ENCODE data around the gene LPCAT1. TPM values are rescaled to one million over a fixed set of nuclear protein-coding genes. Genes with fewer than 3 reads are reported as not detected.

Gene LPCAT1
- total RNA-seq, 1 experiment from 2014 or later: 75.0 TPM

DNA sequence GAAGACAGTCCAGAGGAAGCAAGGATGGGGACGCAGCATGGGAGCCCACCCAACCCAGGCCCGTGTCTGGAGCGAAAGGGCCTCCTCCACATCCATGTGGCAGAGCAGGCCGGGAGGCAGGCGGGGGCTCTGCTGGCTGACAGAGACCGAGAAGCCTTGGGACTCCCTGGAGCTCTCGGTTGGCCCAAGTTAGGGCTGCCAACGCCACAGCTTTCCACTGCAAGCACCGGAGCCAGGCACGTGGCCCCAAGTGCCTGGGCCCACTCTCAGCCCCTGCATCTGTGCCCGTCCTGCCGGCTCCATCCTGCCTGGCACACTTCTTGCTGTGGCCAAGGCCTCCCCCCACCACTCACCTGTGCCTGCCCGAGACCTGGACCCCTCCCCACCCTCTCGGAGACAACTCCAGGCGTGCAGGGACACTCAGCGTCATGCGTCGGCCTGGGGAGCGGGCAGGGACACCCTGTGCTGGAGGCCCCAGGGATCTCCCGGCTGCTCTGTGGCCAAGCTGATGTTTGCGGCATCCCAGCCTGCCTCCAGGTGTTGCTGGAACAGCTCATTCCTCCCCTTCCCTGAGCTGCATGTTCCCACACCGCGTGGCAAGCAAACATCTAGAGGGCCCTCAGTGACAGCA lies 110.0 kb downstream of the LPCAT1 start:
- no TSS peak for BruUV-seq (replicated peaks)
- intact Hi-C loops (cut with micrococcal nuclease): no loop called here
- Histone ChIP-seq H3K9me2 (ENCODE audit: insufficient read depth) (no peaks in the 10 kb centered on the region), H3K27ac (ENCODE audit: low read depth, low read length) (no peak overlapping the region), H3K4me1 (ENCODE audit: control insufficient read depth in 1 of 2, insufficient read depth in 2 of 2, low read length in 2 of 2) (0 out of 4 replicates have a peak, but pooled peaks cover 0 to 2% of the 10 kb centered on the region in 2 experiments), H3K4me3 (replicated peaks in 1 of 2; ENCODE audit: low read depth in 1 of 2, low read length in 2 of 2) (no peak overlapping the region), H3K4me2 (ENCODE audit: low read length) (no peak overlapping the region), H3K9ac (ENCODE audit: low read length) (no peak overlapping the region), H3K27me3 (ENCODE audit: insufficient read depth, low read length) (no peaks in the 10 kb centered on the region), H2AFZ (ENCODE audit: low read depth, low read length, poor library complexity, severe bottlenecking) (no peak overlapping the region), H3K36me3 (ENCODE audit: control insufficient read depth in 1 of 2, insufficient read depth in 2 of 2, low read length in 2 of 2) (no peaks in the 10 kb centered on the region), H4K20me1 (ENCODE audit: insufficient read depth) (no peaks in the 10 kb centered on the region), H3K79me2 (ENCODE audit: insufficient read depth, low read length) (no peaks in the 10 kb centered on the region), H3K9me3 (ENCODE audit: control insufficient read depth in 1 of 2, insufficient read depth in 1 of 2, low read depth in 1 of 2, low read length in 2 of 2) (no peaks in the 10 kb centered on the region)
- POLR2A ChIA-PET: no interaction called here
- CTCF ChIA-PET: no interaction called here
- no peak for TF ChIP-seq CEBPB (IDR thresholded peaks at IDR 0.05; ENCODE audit: low read depth)
- TF ChIP-seq JUND (IDR thresholded peaks at IDR 0.05): no peak
- no peak for TF ChIP-seq POLR2AphosphoS5 (IDR thresholded peaks at IDR 0.05; ENCODE audit: low read depth, low read length)
- no peak for TF ChIP-seq ELF1 (IDR thresholded peaks at IDR 0.05; ENCODE audit: borderline replicate concordance, low read depth)
- no peak for ATAC-seq
- RAD21 ChIA-PET (ENCODE audit: low non-redundant PET in 1 of 2, low total read pairs in 2 of 2, uncharacterized antibody in 2 of 2, unreplicated experiment in 2 of 2): no interaction called here
- no peak for DNase-seq (ENCODE audit: low read depth, low spot score)

DNA sequence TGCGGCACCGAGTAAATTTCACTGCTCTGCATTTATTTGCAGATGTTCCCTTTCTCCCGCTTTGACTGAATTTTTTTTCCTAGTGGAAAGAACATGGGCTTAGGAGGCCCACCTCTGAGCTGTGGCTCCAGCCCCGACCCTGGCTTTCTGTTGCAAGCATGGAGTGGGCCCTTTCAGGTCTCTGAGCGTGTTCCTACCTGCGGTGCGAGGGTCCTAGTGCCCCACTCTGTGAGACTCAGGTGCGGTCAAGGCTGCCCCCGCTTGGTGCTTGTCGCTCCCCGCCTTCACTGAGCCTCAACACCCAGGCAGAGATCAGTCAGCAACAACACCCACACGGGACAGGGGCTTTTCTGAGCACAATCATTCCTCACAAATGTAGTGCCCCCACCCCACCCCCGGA lies 110.5 kb downstream of the LPCAT1 start:
- ChIA-PET CTCF (no interaction called here), RAD21 (ENCODE audit: low non-redundant PET in 1 of 2, low total read pairs in 2 of 2, uncharacterized antibody in 2 of 2, unreplicated experiment in 2 of 2) (no interaction called here), POLR2A (no interaction called here)
- Histone ChIP-seq H3K4me1 (ENCODE audit: control insufficient read depth in 1 of 2, insufficient read depth in 2 of 2, low read length in 2 of 2) (peaks cover 0 to 7% of the 10 kb centered on the region in 2 experiments; a peak in 1 of 4 replicates), H3K27ac (ENCODE audit: low read depth, low read length) (no peak overlapping the region), H3K9me2 (ENCODE audit: insufficient read depth) (no peaks in the 10 kb centered on the region), H3K79me2 (ENCODE audit: insufficient read depth, low read length) (no peaks in the 10 kb centered on the region), H3K4me3 (replicated peaks in 1 of 2; ENCODE audit: low read depth in 1 of 2, low read length in 2 of 2) (no peak overlapping the region), H3K27me3 (ENCODE audit: insufficient read depth, low read length) (no peaks in the 10 kb centered on the region), H3K36me3 (ENCODE audit: control insufficient read depth in 1 of 2, insufficient read depth in 2 of 2, low read length in 2 of 2) (no peaks in the 10 kb centered on the region), H3K9me3 (ENCODE audit: control insufficient read depth in 1 of 2, insufficient read depth in 1 of 2, low read depth in 1 of 2, low read length in 2 of 2) (no peaks in the 10 kb centered on the region), H4K20me1 (ENCODE audit: insufficient read depth) (no peaks in the 10 kb centered on the region), H3K9ac (ENCODE audit: low read length) (no peak overlapping the region), H3K4me2 (ENCODE audit: low read length) (no peak overlapping the region), H2AFZ (ENCODE audit: low read depth, low read length, poor library complexity, severe bottlenecking) (no peak overlapping the region)
- no peak for DNase-seq (ENCODE audit: low read depth, low spot score)
- TF ChIP-seq ELF1 (IDR thresholded peaks at IDR 0.05; ENCODE audit: borderline replicate concordance, low read depth): no peak
- TF ChIP-seq TCF7L2 (IDR thresholded peaks at IDR 0.05; ENCODE audit: borderline replicate concordance, extremely low read depth, insufficient read depth, insufficient read length): no peak
- TF ChIP-seq CBX3 (IDR thresholded peaks at IDR 0.05; ENCODE audit: low read depth): no peak
- no peak for TF ChIP-seq FOSL1 (IDR thresholded peaks at IDR 0.05; ENCODE audit: low read depth)
- TF ChIP-seq RAD21 (IDR thresholded peaks at IDR 0.05; ENCODE audit: low read depth): no peak
- no peak for TF ChIP-seq EZH2phosphoT487 (IDR thresholded peaks at IDR 0.05; ENCODE audit: borderline replicate concordance)
- BruUV-seq (replicated peaks): no TSS peak
- intact Hi-C loops (cut with micrococcal nuclease): no loop called here
- ATAC-seq: no peak

All from HCT116 (cell line).